Purkinje cell (primary cell): Measurements from ENCODE around the gene LMO2. TPM values are rescaled to one million over a fixed set of nuclear protein-coding genes. Genes with fewer than 3 reads are reported as not detected.

Experiments
- polyA plus RNA-seq: library from polyadenylated mRNA; unstranded; fragments of >200 nt; fragmentation: Nextera tagmentation; gene quantifications from 2 replicates; pipeline ENCODE4 v1.2.1, GENCODE V29; 2014

The LMO2 gene
- polyA plus RNA-seq, result 11.4 and 15.8 TPM in 2 replicates

GRCh38 chr11:33891714-33892327 lies at the start of gene LMO2:
Gene LMO2, minus strand, starts transcription at chr11:33892076. Its CDS starts 22,360 bp downstream, at chr11:33869716.

Other genes with a start within 250 kb of the LMO2 start
- not detected in 2 replicates for gene C11orf91, start 191.2 kb downstream of the LMO2 start, polyA plus RNA-seq
- 248 and 291 TPM in 2 replicates for gene CD59, start 155.7 kb downstream of the LMO2 start, polyA plus RNA-seq
- gene FBXO3, start 117.6 kb downstream of the LMO2 start, polyA plus RNA-seq, result 66.3 and 103 TPM in 2 replicates
- gene CAPRIN1, start 159.7 kb upstream of the LMO2 start, polyA plus RNA-seq, result 62.0 and 64.9 TPM in 2 replicates
- gene NAT10, start 213.6 kb upstream of the LMO2 start, polyA plus RNA-seq, result 13.6 and 17.5 TPM in 2 replicates